GM23338 (cell line): ENCODE results near the gene TNFRSF12A. TPM values are rescaled to one million over a fixed set of nuclear protein-coding genes. Genes with fewer than 3 reads are reported as not detected.

Experiments used
- ATAC-seq: fragments of 200-7000 bp; cut with Tn5 transposase; 3 replicates; pipeline ENCODE4 v1.9.1; 2020
- DNase-seq: peaks from one replicate; pipeline ENCODE4 v3.0.0-alpha.2; 2015; ENCODE audit warnings: low spot score
- H2AFZ ChIP-seq: fragments of 200-600 bp; sonication (generic); 2 replicates; pipeline ENCODE4 v1.8.0; 2016; ENCODE audit warnings: antibody characterized with exemption, mild to moderate bottlenecking, moderate library complexity
- H3F3A ChIP-seq: fragments of 200-600 bp; sonication (generic); replicated peaks from 2 replicates; pipeline ENCODE4 v1.8.0; 2017; ENCODE audit warnings: antibody characterized with exemption, mixed run types, low read depth
- H3K27ac ChIP-seq: fragments of 200-600 bp; sonication (generic); 2 replicates; pipeline ENCODE4 v1.6.1; 2016; ENCODE audit warnings: low read depth
- H3K27me3 ChIP-seq: fragments of 200-600 bp; sonication (generic); 2 replicates; pipeline ENCODE4 v1.8.0; 2016; ENCODE audit warnings: mild to moderate bottlenecking, mixed run types, moderate library complexity; ENCODE audit not compliant: insufficient read depth
- H3K36me3 ChIP-seq: fragments of 200-600 bp; sonication (generic); 2 replicates; pipeline ENCODE4 v1.8.0; 2016; ENCODE audit warnings: mild to moderate bottlenecking; ENCODE audit not compliant: insufficient read depth
- H3K4me1 ChIP-seq: fragments of 200-600 bp; sonication (generic); 2 replicates; pipeline ENCODE4 v1.8.0; 2016; ENCODE audit warnings: mild to moderate bottlenecking, moderate library complexity; ENCODE audit not compliant: insufficient read depth
- H3K4me2 ChIP-seq: fragments of 200-600 bp; sonication (generic); 2 replicates; pipeline ENCODE4 v1.7.1; 2017; ENCODE audit warnings: mixed run types
- H3K4me3 ChIP-seq: fragments of 200-600 bp; sonication (generic); 2 replicates; pipeline ENCODE4 v1.6.1; 2016; ENCODE audit warnings: mixed run types
- H3K79me2 ChIP-seq: fragments of 200-600 bp; sonication (generic); replicated peaks from 2 replicates; pipeline ENCODE4 v1.8.0; 2017; ENCODE audit warnings: mild to moderate bottlenecking; ENCODE audit not compliant: insufficient read depth
- H3K9me2 ChIP-seq: fragments of 200-600 bp; sonication (generic); 2 replicates; pipeline ENCODE4 v1.8.0; 2017; ENCODE audit not compliant: insufficient read depth
- H4K20me1 ChIP-seq: fragments of 200-600 bp; sonication (generic); replicated peaks from 2 replicates; pipeline ENCODE4 v1.8.0; 2017; ENCODE audit warnings: mild to moderate bottlenecking; ENCODE audit not compliant: insufficient read depth
- H3K27ac Mint-ChIP-seq: 2 replicates; pipeline ENCODE4 v1.8.0; 2020; ENCODE audit warnings: inconsistent platforms, mild to moderate bottlenecking, moderate library complexity, mixed read lengths
- H3K27me3 Mint-ChIP-seq: 3 replicates; pipeline ENCODE4 v1.8.0; 2022; ENCODE audit warnings: low read depth, mild to moderate bottlenecking, moderate library complexity, mixed read lengths, inconsistent platforms; ENCODE audit not compliant: insufficient read depth, poor library complexity
- H3K36me3 Mint-ChIP-seq: 3 replicates; pipeline ENCODE4 v1.8.0; 2021; ENCODE audit warnings: low read depth, mild to moderate bottlenecking, inconsistent platforms, moderate library complexity, mixed read lengths
- H3K4me1 Mint-ChIP-seq: 3 replicates; pipeline ENCODE4 v1.8.0; 2020; ENCODE audit warnings: mild to moderate bottlenecking, inconsistent platforms, mixed read lengths
- H3K4me3 Mint-ChIP-seq: 3 replicates; pipeline ENCODE4 v1.8.0; 2021; ENCODE audit warnings: moderate library complexity, mild to moderate bottlenecking, inconsistent platforms, mixed read lengths
- H3K9me3 Mint-ChIP-seq: 3 replicates; pipeline ENCODE4 v1.8.0; 2020; ENCODE audit warnings: moderate library complexity, mild to moderate bottlenecking, inconsistent platforms, mixed read lengths
- CREB1 ChIP-seq: fragments of 250-450 bp; sonication (Bioruptor Pico); IDR thresholded peaks from 2 replicates; pipeline ENCODE4 v1.5.0; 2020; ENCODE audit warnings: low read depth, mild to moderate bottlenecking, moderate library complexity
- CTCF ChIP-seq, 2 experiments: fragments of 200-600 bp in 1 of 2; sonication (generic) in 1 of 2; conservative IDR thresholded peaks; 2 replicates each; pipeline versions ENCODE4 v1.5.1 to v1.6.1; 2016 to 2017; ENCODE audit warnings: antibody characterized with exemption in 2 of 2, low read depth in 2 of 2, mild to moderate bottlenecking in 2 of 2, moderate library complexity in 1 of 2
- ETS1 ChIP-seq: IDR thresholded peaks from 2 replicates; pipeline ENCODE4 v1.6.1; 2016; ENCODE audit warnings: antibody characterized with exemption
- EZH2 ChIP-seq: fragments of 200-600 bp; sonication (generic); IDR thresholded peaks from one replicate; pipeline ENCODE4 v1.8.0; 2017; ENCODE audit warnings: antibody characterized with exemption, mild to moderate bottlenecking, low read depth; ENCODE audit not compliant: unreplicated experiment
- EZH2phosphoT487 ChIP-seq: fragments of 200-600 bp; sonication (generic); IDR thresholded peaks from one replicate; pipeline ENCODE4 v1.8.1; 2018; ENCODE audit warnings: antibody characterized with exemption; ENCODE audit not compliant: unreplicated experiment
- JUNB ChIP-seq: IDR thresholded peaks from one replicate; pipeline ENCODE4 v1.6.1; 2016; ENCODE audit warnings: antibody characterized with exemption; ENCODE audit not compliant: unreplicated experiment
- NANOG ChIP-seq: IDR thresholded peaks from 2 replicates; pipeline ENCODE4 v1.6.1; 2016; ENCODE audit warnings: antibody characterized with exemption, borderline replicate concordance
- POLR2AphosphoS5 ChIP-seq: IDR thresholded peaks from 2 replicates; pipeline ENCODE4 v1.6.1; 2016; ENCODE audit warnings: antibody characterized with exemption, low read depth
- REST ChIP-seq: IDR thresholded peaks from one replicate; pipeline ENCODE4 v1.6.1; 2018; ENCODE audit warnings: antibody characterized with exemption; ENCODE audit not compliant: unreplicated experiment
- STAT1 ChIP-seq: IDR thresholded peaks from one replicate; pipeline ENCODE4 v1.6.1; 2016; ENCODE audit warnings: antibody characterized with exemption; ENCODE audit not compliant: unreplicated experiment
- ZNF114 ChIP-seq: fragments of 250-450 bp; sonication (Bioruptor Pico); IDR thresholded peaks from 2 replicates; pipeline ENCODE4 v1.5.0; 2020; ENCODE audit warnings: mild to moderate bottlenecking, moderate library complexity
- ZNF331 ChIP-seq: fragments of 250-450 bp; sonication (Bioruptor Pico); IDR thresholded peaks from 2 replicates; pipeline ENCODE4 v1.5.0; 2020; ENCODE audit warnings: low read depth, mild to moderate bottlenecking, moderate library complexity
- ZNF462 ChIP-seq: fragments of 250-450 bp; sonication (Bioruptor Pico); IDR thresholded peaks from 2 replicates; pipeline ENCODE4 v1.5.0; 2020; ENCODE audit warnings: mild to moderate bottlenecking, moderate library complexity
- polyA plus RNA-seq: library from polyadenylated mRNA; unstranded; fragments of >200 nt; fragmentation: Nextera tagmentation; extraction: Ambion mirVana; gene quantifications from 2 replicates; pipeline ENCODE4 v1.2.1, GENCODE V29; 2016
- total RNA-seq: library from RNA; depleted of rRNA; stranded (reverse); fragments of >200 nt; shearing (Covaris generic); gene quantifications from 2 replicates; pipeline ENCODE4 v1.2.3, GENCODE V29; 2014

TNFRSF12A gene
- total and polyA plus RNA-seq, 2 experiments from 2014 or later: 78.0 to 152 TPM

- Histone ChIP-seq H3K9me2 (no peaks in the 10 kb centered on the region), H3K4me3 (peak overlapping the region; percentile 94), H3K27ac (no peak overlapping the region), H4K20me1 (peaks cover 12% of the 10 kb centered on the region), H3K36me3 (no peaks in the 10 kb centered on the region), H3F3A (peaks cover 33% of the 10 kb centered on the region), H2AFZ (no peak overlapping the region), H3K79me2 (no peaks in the 10 kb centered on the region), H3K27me3 (peaks cover 31% of the 10 kb centered on the region), H3K4me1 (peaks cover 15% of the 10 kb centered on the region; the same call in 1 of the 2 replicates), H3K4me2 (peak overlapping the region; percentile 95)
- no peak for TF ChIP-seq JUNB
- no peak for TF ChIP-seq ZNF114 (CRISPR knock-in tag)
- TF ChIP-seq POLR2AphosphoS5: no peak
- no peak for TF ChIP-seq EZH2
- TF ChIP-seq CTCF (conservative IDR thresholded peaks at IDR 0.05; ENCODE audit: low read depth in 2 of 2): no peak
- TF ChIP-seq REST: no peak
- TF ChIP-seq CREB1 (CRISPR knock-in tag): no peak
- TF ChIP-seq ETS1: no peak
- TF ChIP-seq NANOG: no peak
- TF ChIP-seq ZNF331 (CRISPR knock-in tag): no peak
- no peak for TF ChIP-seq ZNF462 (CRISPR knock-in tag)
- TF ChIP-seq STAT1: no peak
- no peak for TF ChIP-seq EZH2phosphoT487
- H3K4me3 Mint-ChIP-seq: peak overlapping the region; percentile 69
- H3K9me3 Mint-ChIP-seq: no peaks in the 10 kb centered on the region
- peaks cover 24% of the 10 kb centered on the region for H3K4me1 Mint-ChIP-seq
- peaks cover 22% of the 10 kb centered on the region for H3K36me3 Mint-ChIP-seq
- peaks cover 40% of the 10 kb centered on the region for H3K27me3 Mint-ChIP-seq
- ATAC-seq (no peak), DNase-seq (no peak)
- H3K27ac Mint-ChIP-seq: no peak overlapping the region
These were observed 49.6 kb upstream of the TNFRSF12A start for GRCh38 chr16:2970563-2970962.
